A549 (cell line): ENCODE results near the gene FPR1. TPM values are rescaled to one million over a fixed set of nuclear protein-coding genes. Genes with fewer than 3 reads are reported as not detected.
"Not testable (repeated sequence)": the region's sequence is repeated elsewhere in the genome, so short reads cannot be mapped to it uniquely, and the experiment has no call there.

ENCODE experiments used
- ATAC-seq, 2 experiments: fragments of 200-7000 bp in 1 of 2; fragments of >200 bp in 1 of 2; cut with Nextera tagmentation in 1 of 2; cut with Tn5 transposase in 1 of 2; 3 replicates each; pipeline versions ENCODE4 v1.8.0 to v1.9.1; 2018 to 2020; ENCODE audit warnings: mild to moderate bottlenecking in 1 of 2, moderate library complexity in 1 of 2
- CTCF ChIA-PET: fragments of 300-600 bp; sonication (Branson Sonifier 250); formaldehyde crosslinking; extraction: SDS; loops from one replicate; lab custom pipeline; 2021; ENCODE audit warnings: antibody characterized with exemption, inconsistent platforms; lab: Yijun Ruan, JAX
- POLR2A ChIA-PET: fragments of 350-600 bp; formaldehyde crosslinking; extraction: SDS; loops from one replicate; lab custom pipeline; 2021; ENCODE audit warnings: antibody characterized with exemption, inconsistent platforms; lab: Yijun Ruan, JAX
- DNase-seq, 2 experiments: peaks; one replicate each; pipeline versions ENCODE4 v3.0.0 to v3.0.0-alpha.2; 2011 to 2016; ENCODE audit warnings: low read depth in 1 of 2, low spot score in 1 of 2
- FAIRE-seq: peaks from 2 replicates; lab custom pipeline; 2011; peaks lifted over from hg19 to GRCh38; lab: Jason Lieb, UNC
- H3K27ac ChIP-seq, 2 experiments: fragments of >200 bp; sonication (Bioruptor Twin); formaldehyde crosslinking; 3 replicates each; pipeline ENCODE4 v1.5.1; 2016 to 2017
- H3K4me1 ChIP-seq: fragments of >200 bp; sonication (Bioruptor Twin); formaldehyde crosslinking; 3 replicates; pipeline ENCODE4 v1.6.1; 2016
- H3K4me2 ChIP-seq: fragments of >200 bp; sonication (Bioruptor Twin); formaldehyde crosslinking; 3 replicates; pipeline ENCODE4 v1.6.1; 2016
- H3K4me3 ChIP-seq: fragments of >200 bp; sonication (Bioruptor Twin); formaldehyde crosslinking; 3 replicates; pipeline ENCODE4 v1.5.1; 2016
- H3K9me3 ChIP-seq: fragments of >200 bp; sonication (Bioruptor Twin); formaldehyde crosslinking; 3 replicates; pipeline ENCODE4 v1.6.1; 2016
- CBX2 ChIP-seq: fragments of 200-600 bp; sonication (generic); IDR thresholded peaks from 2 replicates; pipeline ENCODE4 v1.6.1; 2016; ENCODE audit warnings: low read depth, mild to moderate bottlenecking, borderline replicate concordance
- CEBPB ChIP-seq, 2 experiments: fragments of >200 bp in 1 of 2; sonication (Bioruptor Twin) in 1 of 2; formaldehyde crosslinking in 1 of 2; IDR thresholded peaks; 2 replicates each; pipeline ENCODE4 v1.6.1; 2012 to 2016
- CTCF ChIP-seq: fragments of >200 bp; sonication (Bioruptor Twin); formaldehyde crosslinking; IDR thresholded peaks from 3 replicates; pipeline ENCODE4 v1.5.1; 2016
- FOSB ChIP-seq: fragments of 250-450 bp; sonication (Bioruptor Pico); IDR thresholded peaks from 2 replicates; pipeline ENCODE4 v1.5.0; 2020; ENCODE audit warnings: mild to moderate bottlenecking, moderate library complexity
- MAFK ChIP-seq: fragments of 450-650 bp; IDR thresholded peaks from 2 replicates; pipeline ENCODE4 v1.6.1; 2014; ENCODE audit not compliant: partially characterized antibody
- MAZ ChIP-seq: fragments of 150-350 bp; IDR thresholded peaks from 2 replicates; pipeline ENCODE4 v1.6.1; 2014; ENCODE audit warnings: antibody characterized with exemption, low read depth, low read length, borderline replicate concordance
- MYC ChIP-seq: IDR thresholded peaks from 2 replicates; pipeline ENCODE4 v1.6.1; 2012; ENCODE audit warnings: mild to moderate bottlenecking, inconsistent platforms, low read length, improper control_type of control experiment, borderline replicate concordance
- POLR2A ChIP-seq: IDR thresholded peaks from 2 replicates; pipeline ENCODE4 v1.6.1; 2012; ENCODE audit warnings: mild to moderate bottlenecking, low read length
- POLR2AphosphoS2 ChIP-seq: conservative IDR thresholded peaks from 2 replicates; pipeline ENCODE4 v1.6.1; 2012; ENCODE audit warnings: low read length, improper control_type of control experiment, inconsistent platforms
- RAD21 ChIP-seq, 2 experiments: fragments of >200 bp in 1 of 2; sonication (Bioruptor Twin) in 1 of 2; formaldehyde crosslinking in 1 of 2; IDR thresholded peaks in 1 of 2; conservative IDR thresholded peaks in 1 of 2; 2 replicates in 1 of 2; 3 replicates in 1 of 2; pipeline ENCODE4 v1.6.1; 2012 to 2018; ENCODE audit warnings: inconsistent platforms in 1 of 2
- RFX5 ChIP-seq: fragments of 450-650 bp; IDR thresholded peaks from 2 replicates; pipeline ENCODE4 v1.7.1; 2014; ENCODE audit warnings: antibody characterized with exemption, mild to moderate bottlenecking, moderate library complexity
- SMC3 ChIP-seq: fragments of >200 bp; sonication (Bioruptor Twin); formaldehyde crosslinking; IDR thresholded peaks from 3 replicates; pipeline ENCODE4 v1.6.1; 2018; ENCODE audit warnings: inconsistent platforms
- TFCP2L1 ChIP-seq: fragments of 250-450 bp; sonication (Bioruptor Pico); IDR thresholded peaks from 2 replicates; pipeline ENCODE4 v1.5.0; 2021; ENCODE audit warnings: mild to moderate bottlenecking
- ZC3H11A ChIP-seq: fragments of 450-650 bp; IDR thresholded peaks from 2 replicates; pipeline ENCODE4 v1.6.1; 2014; ENCODE audit warnings: antibody characterized with exemption, mild to moderate bottlenecking
- ZSCAN20 ChIP-seq: fragments of 250-450 bp; sonication (Bioruptor Pico); IDR thresholded peaks from 2 replicates; pipeline ENCODE4 v1.8.0; 2022; ENCODE audit warnings: mild to moderate bottlenecking, moderate library complexity
- WGBS: methylation state at CpG from one replicate; pipeline ENCODE4 v1.1.6; 2017; ENCODE audit errors: missing lambda C conversion rate; 5-methylcytosine and 5-hydroxymethylcytosine counted together
- polyA plus RNA-seq, 4 experiments: library from polyadenylated mRNA; depleted of rRNA in 3 of 4; stranded (reverse); fragments of >200 nt; fragmentation: RNase III in 1 of 4; extraction: RNeasy Plus Mini Kit Qiagen cat#74134 plus additional on column Dnase treatment in 1 of 4; gene quantifications; 2 replicates in 3 of 4; 3 replicates in 1 of 4; pipeline ENCODE4 v1.2.3, GENCODE V29; 2011 to 2017

The FPR1 gene
- polyA plus RNA-seq, 2 of the 4 experiments (the other 2 are of a cell fraction), result not detected

- peak; percentile 94 for FAIRE-seq
- CTCF ChIA-PET, result interaction anchor here (0.6 to 1.8 kb wide), 43 partner anchors 8 to 1573 kb away, joined by 3 to 11 read pairs (median 3); partner anchors contain the start of gene SIGLEC10
Measured at GRCh38 chr19:51777570-51778462, 26.1 kb upstream of the FPR1 start.

GRCh38 chr19:51776561-51776960 is 24.9 kb upstream of the FPR1 start:
- WGBS, result 0% methylated on average over 1 of the region's 1 CpG
- H3K4me2 ChIP-seq, ATAC-seq, H3K4me1 ChIP-seq, POLR2A ChIA-PET, H3K27ac ChIP-seq, H3K4me3 ChIP-seq, DNase-seq, FAIRE-seq: not testable (repeated sequence)
- CTCF ChIA-PET, result interaction anchor here (1.4 to 1.8 kb wide), 4 partner anchors 10 to 355 kb away, joined by 6 to 10 read pairs (median 8); no protein-coding TSS in a partner anchor
- peaks cover 32% of the 10 kb centered on the region for H3K9me3 ChIP-seq

More at GRCh38 chr19:51777570-51778462, 26.1 kb upstream of the FPR1 start:
- WGBS, result 8% methylated on average over 23 of the region's 23 CpGs
- Histone ChIP-seq H3K4me2 (peak overlapping the region; percentile 44), H3K4me3 (no peak overlapping the region), H3K27ac (no peak overlapping the region), H3K4me1 (no peaks in the 10 kb centered on the region), H3K9me3 (peaks cover 20% of the 10 kb centered on the region)
- POLR2A ChIA-PET, result interaction anchor here (1.0 kb wide), 1 partner anchor 438 kb away, joined by 3 read pairs; no protein-coding TSS in a partner anchor
- ATAC-seq, result peak; percentile 83 to 91
- peak; percentile 20 to 85 for DNase-seq
- TF ChIP-seq SMC3 (peak; percentile 68), CTCF (peak; percentile 70), RFX5 (no peak), RAD21 (conservative IDR thresholded peaks at IDR 0.05 in 1 of 2, IDR thresholded peaks at IDR 0.05 in 1 of 2) (peak; percentile 77 to 81), CEBPB (IDR thresholded peaks at IDR 0.05) (peak in 1 of 2 experiments; percentile 60; a peak in 2 of 4 replicates), TFCP2L1 (CRISPR knock-in tag) (no peak)

- no peak overlapping the region for H3K27ac ChIP-seq
- H3K4me1 ChIP-seq, result no peaks in the 10 kb centered on the region
- no peak for TF ChIP-seq ZSCAN20 (CRISPR knock-in tag)
- FAIRE-seq (no peak), DNase-seq (no peak), ATAC-seq (no peak)
- H3K4me2 ChIP-seq, result no peak overlapping the region
- H3K4me3 ChIP-seq, result no peak overlapping the region
- peaks cover 30% of the 10 kb centered on the region for H3K9me3 ChIP-seq
- ChIA-PET CTCF (no interaction called here), POLR2A (no interaction called here)
- WGBS, result 7% methylated on average over 6 of the region's 6 CpGs
Measured at GRCh38 chr19:51772977-51773376, 21.3 kb upstream of the FPR1 start.

GRCh38 chr19:51771376-51772130 is 19.9 kb upstream of the FPR1 start:
- DNase-seq, result no peak
- FAIRE-seq, result no peak

More at GRCh38 chr19:51771376-51772130, 19.9 kb upstream of the FPR1 start:
- ATAC-seq, result no peak
- no peak overlapping the region for H3K4me3 ChIP-seq
- H3K27ac ChIP-seq, result no peak overlapping the region
- POLR2A ChIA-PET, result no interaction called here
- WGBS, result 27% methylated on average over 10 of the region's 10 CpGs
- TF ChIP-seq ZC3H11A (no peak), MAZ (no peak), MAFK (no peak), FOSB (no peak), CBX2 (no peak), MYC (no peak), POLR2AphosphoS2 (no peak), POLR2A (no peak)
- TF ChIP-seq, all 56 proteins: peak for 0
- H3K4me2 ChIP-seq, result no peak overlapping the region
- CTCF ChIA-PET, result interaction anchor here (0.6 kb wide), 2 partner anchors 369 to 614 kb away, joined by 3 to 5 read pairs; no protein-coding TSS in a partner anchor
- peaks cover 28% of the 10 kb centered on the region for H3K9me3 ChIP-seq
- H3K4me1 ChIP-seq, result no peaks in the 10 kb centered on the region
